ENCODE data around the gene PTMA.
"Not testable (repeated sequence)": the region's sequence is repeated elsewhere in the genome, so short reads cannot be mapped to it uniquely, and the experiment has no call there.

PTMA gene

GRCh38 chr2:231696004-231696367 is 12.3 kb upstream of the PTMA start:
- DNase-seq: no peak

- DNase-seq: no peak
Measured at GRCh38 chr2:231699006-231699405, 9.3 kb upstream of the PTMA start.

- peak; percentile 51 to 68 (median 55) for DNase-seq
Measured at GRCh38 chr2:231701456-231702373, 6.6 kb upstream of the PTMA start.

GRCh38 chr2:231704017-231704416 is 4.3 kb upstream of the PTMA start:
- no peak for DNase-seq

- DNase-seq: peak; percentile 96 to 99 (median 98)
Measured at GRCh38 chr2:231706731-231707624, 1.3 kb upstream of the PTMA start.

GRCh38 chr2:231707625-231707926 is 749 bp upstream of the PTMA start:
- DNase-seq: no peak

GRCh38 chr2:231708773-231709635 is 679 bp downstream of the PTMA start:
- DNase-seq: peak in 2 of 3 experiments; percentile 72 to 83

- peak in 2 of 3 experiments; percentile 63 to 73 for DNase-seq
Measured at GRCh38 chr2:231709636-231709980, 1.3 kb downstream of the PTMA start.

- peak; percentile 65 to 87 (median 85) for DNase-seq
Measured at GRCh38 chr2:231709981-231710798, 1.9 kb downstream of the PTMA start.

GRCh38 chr2:231710799-231711676 is 2.7 kb downstream of the PTMA start:
- DNase-seq: peak in 2 of 3 experiments; percentile 33 to 56

- DNase-seq: no peak
Measured at GRCh38 chr2:231711677-231712450, 3.5 kb downstream of the PTMA start.

- not testable (repeated sequence) for DNase-seq
Measured at GRCh38 chr2:231712451-231713021, 4.2 kb downstream of the PTMA start.

- DNase-seq: not testable (repeated sequence)
Measured at GRCh38 chr2:231713406-231713729, 5.0 kb downstream of the PTMA start.

- peak; percentile 49 to 85 (median 58) for DNase-seq
Measured at GRCh38 chr2:231713730-231714638, 5.7 kb downstream of the PTMA start.

GRCh38 chr2:231714639-231715498 is 6.5 kb downstream of the PTMA start:
- DNase-seq: peak; percentile 73 to 89 (median 73)

GRCh38 chr2:231715499-231715837 is 7.1 kb downstream of the PTMA start:
- no peak for DNase-seq

- no peak for DNase-seq
Measured at GRCh38 chr2:231715988-231716616, 7.8 kb downstream of the PTMA start.

Measured in NCI-H1417 (cell line).